ENCODE measurements around the gene CAMTA2. TPM values are rescaled to one million over a fixed set of nuclear protein-coding genes. Genes with fewer than 3 reads are reported as not detected.

CAMTA2 gene
- total and polyA plus RNA-seq, 9 of the 15 experiments (the other 6 are each of a cell fraction or from before 2014, with no cell fraction given) = 0.24 to 25.1 (median 6.3) TPM

GRCh38 chr17:5019475-5019956, 32.0 kb upstream of the CAMTA2 start (continued):
- TF ChIP-seq FOXP4 (CRISPR knock-in tag; IDR thresholded peaks at IDR 0.05; ENCODE audit: borderline replicate concordance) = no peak
- no peak for TF ChIP-seq FIP1L1 (IDR thresholded peaks at IDR 0.05; ENCODE audit: low read depth, low read length, poor library complexity, severe bottlenecking)
- TF ChIP-seq, protein P1, sequence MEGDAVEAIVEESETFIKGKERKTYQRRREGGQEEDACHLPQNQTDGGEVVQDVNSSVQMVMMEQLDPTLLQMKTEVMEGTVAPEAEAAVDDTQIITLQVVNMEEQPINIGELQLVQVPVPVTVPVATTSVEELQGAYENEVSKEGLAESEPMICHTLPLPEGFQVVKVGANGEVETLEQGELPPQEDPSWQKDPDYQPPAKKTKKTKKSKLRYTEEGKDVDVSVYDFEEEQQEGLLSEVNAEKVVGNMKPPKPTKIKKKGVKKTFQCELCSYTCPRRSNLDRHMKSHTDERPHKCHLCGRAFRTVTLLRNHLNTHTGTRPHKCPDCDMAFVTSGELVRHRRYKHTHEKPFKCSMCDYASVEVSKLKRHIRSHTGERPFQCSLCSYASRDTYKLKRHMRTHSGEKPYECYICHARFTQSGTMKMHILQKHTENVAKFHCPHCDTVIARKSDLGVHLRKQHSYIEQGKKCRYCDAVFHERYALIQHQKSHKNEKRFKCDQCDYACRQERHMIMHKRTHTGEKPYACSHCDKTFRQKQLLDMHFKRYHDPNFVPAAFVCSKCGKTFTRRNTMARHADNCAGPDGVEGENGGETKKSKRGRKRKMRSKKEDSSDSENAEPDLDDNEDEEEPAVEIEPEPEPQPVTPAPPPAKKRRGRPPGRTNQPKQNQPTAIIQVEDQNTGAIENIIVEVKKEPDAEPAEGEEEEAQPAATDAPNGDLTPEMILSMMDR (IDR thresholded peaks at IDR 0.05 in 2 of 3, conservative IDR thresholded peaks at IDR 0.05 in 1 of 3; ENCODE audit: insufficient read depth in 2 of 3, low read depth in 1 of 3, low read length in 3 of 3) = peak; percentile 39 to 52 (median 47); a peak in 5 of 6 replicates
- no peak for TF ChIP-seq ZKSCAN8 (CRISPR knock-in tag; IDR thresholded peaks at IDR 0.05)
- no peak for TF ChIP-seq ZNF175 (CRISPR knock-in tag; IDR thresholded peaks at IDR 0.05; ENCODE audit: low read depth)
- peak; percentile 67; the same call in 1 of the 2 replicates for TF ChIP-seq ZNF143 (CRISPR knock-in tag; IDR thresholded peaks at IDR 0.05)
- no peak for TF ChIP-seq KDM1A (IDR thresholded peaks at IDR 0.05)
- no peak for TF ChIP-seq SIRT6 (IDR thresholded peaks at IDR 0.05; ENCODE audit: low read depth, low read length)
- TF ChIP-seq HCFC1 (IDR thresholded peaks at IDR 0.05; ENCODE audit: low read depth, low read length) = peak; percentile 74
- peak; percentile 54 for TF ChIP-seq FOSL1 (tag; conservative IDR thresholded peaks at IDR 0.05)
- peak; percentile 17; the same call in 1 of the 2 replicates for TF ChIP-seq JUND (IDR thresholded peaks at IDR 0.05; ENCODE audit: borderline replicate concordance, low read depth, low read length)
- TF ChIP-seq JUND (tag; IDR thresholded peaks at IDR 0.05; ENCODE audit: borderline replicate concordance, low read depth, low read length) = no peak
- no peak for TF ChIP-seq SIN3A (IDR thresholded peaks at IDR 0.05; ENCODE audit: borderline replicate concordance in 2 of 2, control insufficient read depth in 1 of 2, low read depth in 2 of 2, low read length in 2 of 2)
- no peak for TF ChIP-seq ELF1 (tag; IDR thresholded peaks at IDR 0.05)
- no peak for TF ChIP-seq ZBTB33 (CRISPR knock-in tag; IDR thresholded peaks at IDR 0.05)
- no peak for TF ChIP-seq ZNF239 (CRISPR knock-in tag; IDR thresholded peaks at IDR 0.05)
- no peak for TF ChIP-seq HDAC1 (IDR thresholded peaks at IDR 0.05)
- TF ChIP-seq CC2D1A (IDR thresholded peaks at IDR 0.05) = no peak
- no peak for TF ChIP-seq XRCC4 (IDR thresholded peaks at IDR 0.05; ENCODE audit: extremely low read depth, insufficient read depth, insufficient read length)
